OCI-LY7 (cell line): ENCODE measurements around the gene APBB1IP. TPM values are rescaled to one million over a fixed set of nuclear protein-coding genes. Genes with fewer than 3 reads are reported as not detected.
A peak's percentile ranks its signal among the peaks of the same experiment; 100 is the strongest.

ENCODE experiments used
- BruUV-seq: library from RNA; stranded (reverse); fragments of 400-500 nt; replicated peaks from 2 replicates; lab custom pipeline; 2021; lab: Mats Ljungman, UMichigan
- CTCF ChIA-PET: fragments of 300-600 bp; sonication (Branson Sonifier 250); formaldehyde crosslinking; loops from one replicate; lab custom pipeline; 2022; ENCODE audit warnings: antibody characterized with exemption; ENCODE audit not compliant: unreplicated experiment; lab: Charles Lee
- POLR2A ChIA-PET: fragments of 300-600 bp; sonication (Branson Sonifier 250); formaldehyde crosslinking; loops from one replicate; lab custom pipeline; 2022; ENCODE audit warnings: antibody characterized with exemption; lab: Charles Lee
- DNase-seq: peaks from one replicate; pipeline ENCODE4 v3.0.0-alpha.2; 2015; ENCODE audit warnings: low spot score
- H2AFZ ChIP-seq: fragments of 200-600 bp; sonication (generic), shearing (Covaris generic); 2 replicates; pipeline ENCODE4 v1.6.1; 2014; ENCODE audit warnings: mild to moderate bottlenecking, antibody characterized with exemption, low read length, moderate library complexity
- H3K27ac ChIP-seq: fragments of 200-600 bp; sonication (generic); 2 replicates; pipeline ENCODE4 v1.5.1; 2014; ENCODE audit warnings: mixed run types, low read depth, mild to moderate bottlenecking, moderate library complexity, low read length, inconsistent platforms; ENCODE audit not compliant: poor library complexity, severe bottlenecking
- H3K36me3 ChIP-seq: fragments of 200-600 bp; sonication (generic); 2 replicates; pipeline ENCODE4 v1.6.1; 2014; ENCODE audit warnings: mild to moderate bottlenecking, antibody characterized with exemption, low read length, moderate library complexity, mixed read lengths; ENCODE audit not compliant: insufficient read depth
- H3K4me1 ChIP-seq: fragments of 200-600 bp; sonication (generic); 2 replicates; pipeline ENCODE4 v1.5.1; 2014; ENCODE audit warnings: mild to moderate bottlenecking, low read length; ENCODE audit not compliant: insufficient read depth, poor library complexity, severe bottlenecking
- H3K4me2 ChIP-seq: fragments of 200-600 bp; sonication (generic); 2 replicates; pipeline ENCODE4 v1.6.1; 2014; ENCODE audit warnings: mild to moderate bottlenecking, low read length
- H3K4me3 ChIP-seq: fragments of 200-600 bp; sonication (generic); 2 replicates; pipeline ENCODE4 v1.5.1; 2014; ENCODE audit warnings: mild to moderate bottlenecking, low read depth, low read length; ENCODE audit not compliant: poor library complexity, severe bottlenecking
- H3K79me2 ChIP-seq: fragments of 200-600 bp; sonication (generic); 2 replicates; pipeline ENCODE4 v1.6.1; 2016; ENCODE audit warnings: low read depth, mild to moderate bottlenecking, low read length, moderate library complexity, mixed read lengths; ENCODE audit not compliant: insufficient read depth
- H3K9me2 ChIP-seq: fragments of 200-600 bp; sonication (generic); 2 replicates; pipeline ENCODE4 v1.6.1; 2016; ENCODE audit warnings: mild to moderate bottlenecking, low read length, mixed read lengths; ENCODE audit not compliant: insufficient read depth
- H3K9me3 ChIP-seq: fragments of 200-600 bp; sonication (generic); 2 replicates; pipeline ENCODE4 v1.6.1; 2014; ENCODE audit warnings: mild to moderate bottlenecking, mixed run types, low read length, mixed read lengths
- H4K20me1 ChIP-seq: fragments of 200-600 bp; sonication (generic); 2 replicates; pipeline ENCODE4 v1.6.1; 2014; ENCODE audit warnings: mild to moderate bottlenecking, antibody characterized with exemption, low read length, moderate library complexity, mixed read lengths; ENCODE audit not compliant: insufficient read depth
- CTCF ChIP-seq: fragments of 200-600 bp; sonication (generic); conservative IDR thresholded peaks from 2 replicates; pipeline ENCODE4 v1.5.1; 2014; ENCODE audit warnings: mild to moderate bottlenecking, antibody characterized with exemption, low read length, moderate library complexity, mixed read lengths
- EZH2phosphoT487 ChIP-seq: fragments of 200-600 bp; sonication (generic); IDR thresholded peaks from 2 replicates; pipeline ENCODE4 v1.6.1; 2018; ENCODE audit warnings: low read depth, borderline replicate concordance, mild to moderate bottlenecking, mixed run types, antibody characterized with exemption, low read length, moderate library complexity, mixed read lengths
- intact Hi-C: fragments of 100-400 bp; cut with micrococcal nuclease; formaldehyde crosslinking; loops from one replicate; pipeline ENCODE4 v1.10.0; 2022; ENCODE audit not compliant: unreplicated experiment
- total RNA-seq, 2 experiments: library from RNA; depleted of rRNA in 1 of 2; stranded (reverse); fragments of >200 nt in 1 of 2; shearing (Covaris generic) in 1 of 2; gene quantifications; 2 replicates each; pipeline ENCODE4 v1.2.3, GENCODE V29; 2014 to 2022

Gene APBB1IP
- total RNA-seq, 2 experiments from 2014 or later = 65.8 to 167 TPM

GRCh38 chr10:26408858-26409494, 29.2 kb upstream of the APBB1IP start:
- H3K9me2 ChIP-seq = no peaks in the 10 kb centered on the region
- peak overlapping the region; percentile 56 for H3K4me2 ChIP-seq
- H3K27ac ChIP-seq = no peak overlapping the region
- peak; percentile 53 for DNase-seq
- no peak for TF ChIP-seq EZH2phosphoT487
- TF ChIP-seq CTCF = no peak
- H2AFZ ChIP-seq = peak overlapping the region; percentile 88; the same call in 1 of the 2 replicates
- H3K79me2 ChIP-seq = no peaks in the 10 kb centered on the region
- ChIA-PET CTCF (no interaction called here), POLR2A (interaction anchor here (0.6 to 2.2 kb wide), 19 partner anchors 8 to 1670 kb away, joined by 3 to 12 read pairs (median 4); no protein-coding TSS in a partner anchor)
- H4K20me1 ChIP-seq = no peaks in the 10 kb centered on the region
- H3K4me1 ChIP-seq = peaks cover 28% of the 10 kb centered on the region
- no peak overlapping the region for H3K4me3 ChIP-seq
- no peaks in the 10 kb centered on the region for H3K9me3 ChIP-seq
- H3K36me3 ChIP-seq = no peaks in the 10 kb centered on the region
- intact Hi-C loops = no loop called here
- BruUV-seq = no TSS peak

- Histone ChIP-seq H3K4me3 (no peak overlapping the region), H3K4me1 (peaks cover 32% of the 10 kb centered on the region), H3K27ac (no peak overlapping the region), H4K20me1 (no peaks in the 10 kb centered on the region), H3K79me2 (no peaks in the 10 kb centered on the region), H3K36me3 (no peaks in the 10 kb centered on the region), H3K9me3 (no peaks in the 10 kb centered on the region), H3K9me2 (no peaks in the 10 kb centered on the region), H3K4me2 (no peak overlapping the region), H2AFZ (peak overlapping the region; percentile 44; the same call in 1 of the 2 replicates)
- TF ChIP-seq CTCF = no peak
- ChIA-PET POLR2A (interaction anchor here (0.8 to 2.2 kb wide), 2 partner anchors 9 to 10 kb away, joined by 4 to 12 read pairs; no protein-coding TSS in a partner anchor), CTCF (no interaction called here)
- intact Hi-C loops = no loop called here
- DNase-seq = no peak
- BruUV-seq = no TSS peak
These were observed 27.8 kb upstream of the APBB1IP start for GRCh38 chr10:26410356-26410755.

GRCh38 chr10:26412932-26413331, 25.2 kb upstream of the APBB1IP start:
- BruUV-seq = no TSS peak
- intact Hi-C loops = no loop called here
- ChIA-PET POLR2A (interaction anchor here (0.6 to 2.9 kb wide), 8 partner anchors 10 to 40 kb away, joined by 3 to 15 read pairs (median 3); no protein-coding TSS in a partner anchor), CTCF (no interaction called here)
- peak overlapping the region; percentile 22; the same call in 1 of the 2 replicates for H2AFZ ChIP-seq
- H3K9me3 ChIP-seq = no peaks in the 10 kb centered on the region
- no peaks in the 10 kb centered on the region for H4K20me1 ChIP-seq
- no peaks in the 10 kb centered on the region for H3K36me3 ChIP-seq
- H3K27ac ChIP-seq = no peak overlapping the region
- H3K4me3 ChIP-seq = no peak overlapping the region
- TF ChIP-seq EZH2phosphoT487 = no peak
- TF ChIP-seq CTCF = no peak
- H3K79me2 ChIP-seq = no peaks in the 10 kb centered on the region
- no peak for DNase-seq
- H3K4me2 ChIP-seq = no peak overlapping the region
- H3K9me2 ChIP-seq = no peaks in the 10 kb centered on the region
- H3K4me1 ChIP-seq = peaks cover 36% of the 10 kb centered on the region
